Neural cell (in vitro differentiated cells): ENCODE results near the gene FAM210B. TPM values are rescaled to one million over a fixed set of nuclear protein-coding genes. Genes with fewer than 3 reads are reported as not detected.
A peak's percentile ranks its signal among the peaks of the same experiment; 100 is the strongest.

Experiments used
- H2AFZ ChIP-seq: fragments of 200-600, 300-800 bp; sonication (generic), shearing (Covaris generic); 2 replicates; pipeline ENCODE4 v1.6.0; 2014; ENCODE audit warnings: low read depth, mild to moderate bottlenecking, antibody characterized with exemption, low read length, moderate library complexity
- H3F3A ChIP-seq: fragments of 200-600 bp; shearing (Covaris generic); 2 replicates; pipeline ENCODE4 v1.6.1; 2016; ENCODE audit warnings: mild to moderate bottlenecking, moderate library complexity, mixed read lengths, antibody characterized with exemption, low read length; ENCODE audit not compliant: insufficient read depth, poor library complexity, severe bottlenecking
- H3K27ac ChIP-seq: fragments of 200-600, 300-800 bp; sonication (generic), shearing (Covaris generic); 2 replicates; pipeline ENCODE4 v1.5.1; 2014; ENCODE audit warnings: mild to moderate bottlenecking, low read length, moderate library complexity
- H3K27me3 ChIP-seq: fragments of 300-800, 200-600 bp; sonication (generic), shearing (Covaris generic); 2 replicates; pipeline ENCODE4 v1.6.0; 2014; ENCODE audit warnings: mild to moderate bottlenecking, low read depth, low read length, moderate library complexity; ENCODE audit not compliant: insufficient read depth
- H3K36me3 ChIP-seq: fragments of 300-800, 200-600 bp; sonication (generic), shearing (Covaris generic); 2 replicates; pipeline ENCODE4 v1.5.1; 2014; ENCODE audit warnings: mild to moderate bottlenecking, antibody characterized with exemption, low read length, moderate library complexity; ENCODE audit not compliant: insufficient read depth
- H3K4me2 ChIP-seq: fragments of 300-800, 200-600 bp; sonication (generic), shearing (Covaris generic); 2 replicates; pipeline ENCODE4 v1.6.0; 2014; ENCODE audit warnings: mild to moderate bottlenecking, low read length
- H3K4me3 ChIP-seq: fragments of 300-800, 200-600 bp; sonication (generic), shearing (Covaris generic); 2 replicates; pipeline ENCODE4 v1.5.1; 2014; ENCODE audit warnings: mild to moderate bottlenecking, low read length, moderate library complexity
- H3K79me2 ChIP-seq: fragments of 200-600 bp; shearing (Covaris generic); replicated peaks from 2 replicates; pipeline ENCODE4 v1.6.0; 2014; ENCODE audit warnings: mild to moderate bottlenecking, low read length, moderate library complexity; ENCODE audit not compliant: insufficient read depth
- H3K9ac ChIP-seq: fragments of 300-800, 200-600 bp; sonication (generic), shearing (Covaris generic); 2 replicates; pipeline ENCODE4 v1.6.1; 2016; ENCODE audit warnings: mild to moderate bottlenecking, low read length, mixed read lengths
- H3K9me2 ChIP-seq: fragments of 200-600 bp; shearing (Covaris generic); 2 replicates; pipeline ENCODE4 v1.6.1; 2016; ENCODE audit warnings: mild to moderate bottlenecking, low read length, mixed read lengths; ENCODE audit not compliant: insufficient read depth
- H3K9me3 ChIP-seq: fragments of 200-600, 300-800 bp; sonication (generic), shearing (Covaris generic); 2 replicates; pipeline ENCODE4 v1.6.1; 2016; ENCODE audit warnings: mild to moderate bottlenecking, mixed run types, low read length, moderate library complexity, mixed read lengths
- H4K20me1 ChIP-seq: fragments of 200-600 bp; shearing (Covaris generic); 2 replicates; pipeline ENCODE4 v1.6.1; 2016; ENCODE audit warnings: mild to moderate bottlenecking, mixed run types; ENCODE audit not compliant: insufficient read depth
- CTCF ChIP-seq: fragments of 450-650 bp; IDR thresholded peaks from 2 replicates; pipeline ENCODE4 v1.5.1; 2014; ENCODE audit warnings: antibody characterized with exemption, mild to moderate bottlenecking, moderate library complexity; ENCODE audit not compliant: poor library complexity, severe bottlenecking
- EP300 ChIP-seq: fragments of 450-650 bp; conservative IDR thresholded peaks from 2 replicates; pipeline ENCODE4 v1.6.1; 2014; ENCODE audit warnings: antibody characterized with exemption, mild to moderate bottlenecking, moderate library complexity; ENCODE audit not compliant: poor library complexity, severe bottlenecking
- EZH2 ChIP-seq: fragments of 200-600, 300-800 bp; shearing (Covaris generic), sonication (generic); IDR thresholded peaks from 2 replicates; pipeline ENCODE4 v1.6.1; 2014; ENCODE audit warnings: antibody characterized with exemption, low read length, borderline replicate concordance, mild to moderate bottlenecking; ENCODE audit not compliant: insufficient read depth, poor library complexity, severe bottlenecking
- MXI1 ChIP-seq: fragments of 450-650 bp; conservative IDR thresholded peaks from 2 replicates; pipeline ENCODE4 v1.6.1; 2014; ENCODE audit warnings: antibody characterized with exemption, mild to moderate bottlenecking; ENCODE audit not compliant: poor library complexity, severe bottlenecking
- POLR2AphosphoS5 ChIP-seq: IDR thresholded peaks from 2 replicates; pipeline ENCODE4 v1.6.1; 2012
- RAD21 ChIP-seq: fragments of 450-650 bp; conservative IDR thresholded peaks from 2 replicates; pipeline ENCODE4 v1.6.1; 2014; ENCODE audit warnings: antibody characterized with exemption, mild to moderate bottlenecking, moderate library complexity
- REST ChIP-seq: IDR thresholded peaks from 2 replicates; pipeline ENCODE4 v1.6.1; 2012; ENCODE audit warnings: borderline replicate concordance
- SMC3 ChIP-seq: fragments of 450-650 bp; conservative IDR thresholded peaks from 2 replicates; pipeline ENCODE4 v1.6.1; 2014; ENCODE audit warnings: antibody characterized with exemption, mild to moderate bottlenecking, moderate library complexity; ENCODE audit not compliant: poor library complexity
- TAF1 ChIP-seq: IDR thresholded peaks from 2 replicates; pipeline ENCODE4 v1.6.1; 2012; ENCODE audit warnings: low read depth
- polyA plus RNA-seq: library from polyadenylated mRNA; depleted of rRNA; stranded (reverse); fragments of >200 nt; gene quantifications from 2 replicates; pipeline ENCODE4 v1.2.3, GENCODE V29; 2014

Gene FAM210B
- polyA plus RNA-seq, 1 donor from 2014 or later: 6.6 TPM

- Histone ChIP-seq H4K20me1 (no peaks in the 10 kb centered on the region), H3K27me3 (no peaks in the 10 kb centered on the region), H3K27ac (peak overlapping the region; percentile 86), H2AFZ (peak overlapping the region; percentile 66), H3K4me3 (peak overlapping the region; percentile 87), H3K4me2 (peak overlapping the region; percentile 71), H3K36me3 (peaks cover 12% of the 10 kb centered on the region), H3K9me2 (no peaks in the 10 kb centered on the region), H3K9ac (peak overlapping the region; percentile 80), H3K79me2 (peaks cover 33% of the 10 kb centered on the region), H3F3A (no peaks in the 10 kb centered on the region), H3K9me3 (no peaks in the 10 kb centered on the region)
- TF ChIP-seq REST: no peak
- no peak for TF ChIP-seq POLR2AphosphoS5
- TF ChIP-seq SMC3: no peak
- no peak for TF ChIP-seq EZH2
- TF ChIP-seq EP300: no peak
- TF ChIP-seq MXI1: no peak
- TF ChIP-seq RAD21: no peak
- no peak for TF ChIP-seq CTCF
- no peak for TF ChIP-seq TAF1
Measured at GRCh38 chr20:56392881-56393482, 34.2 kb downstream of the FAM210B start.

GRCh38 chr20:56393653-56394052, 34.9 kb downstream of the FAM210B start:
- peaks cover 33% of the 10 kb centered on the region for H3K79me2 ChIP-seq
- TF ChIP-seq TAF1: no peak
- TF ChIP-seq CTCF: no peak
- no peak for TF ChIP-seq SMC3
- TF ChIP-seq MXI1: no peak
- TF ChIP-seq EP300: no peak
- no peak for TF ChIP-seq POLR2AphosphoS5
- TF ChIP-seq EZH2: no peak
- TF ChIP-seq REST: no peak
- no peak for TF ChIP-seq RAD21
- H3F3A ChIP-seq: no peaks in the 10 kb centered on the region
- no peak overlapping the region for H3K27ac ChIP-seq
- H4K20me1 ChIP-seq: no peaks in the 10 kb centered on the region
- H3K4me2 ChIP-seq: peak overlapping the region; percentile 71
- peaks cover 12% of the 10 kb centered on the region for H3K36me3 ChIP-seq
- peak overlapping the region; percentile 80 for H3K9ac ChIP-seq
- H2AFZ ChIP-seq: no peak overlapping the region
- H3K9me2 ChIP-seq: no peaks in the 10 kb centered on the region
- H3K9me3 ChIP-seq: no peaks in the 10 kb centered on the region
- no peaks in the 10 kb centered on the region for H3K27me3 ChIP-seq
- peak overlapping the region; percentile 87 for H3K4me3 ChIP-seq
